GM12873 (cell line): ENCODE results near the gene SLC9C2.

Experiments
- CTCF ChIP-seq: IDR thresholded peaks from 2 replicates; pipeline ENCODE4 v1.5.1; 2012; ENCODE audit warnings: low read depth, mild to moderate bottlenecking, moderate library complexity, low read length, control low read depth; ENCODE audit not compliant: insufficient read depth; ENCODE audit errors: missing control alignments

Gene SLC9C2

GRCh38 chr1:173562813-173563212 is 40.1 kb downstream of the SLC9C2 start:
- no peak for TF ChIP-seq CTCF

- TF ChIP-seq CTCF = no peak
Observed at GRCh38 chr1:173561263-173561662, 41.6 kb downstream of the SLC9C2 start.

- TF ChIP-seq CTCF = no peak
Observed at GRCh38 chr1:173560285-173560880, 42.5 kb downstream of the SLC9C2 start.

GRCh38 chr1:173555651-173556305 is 47.1 kb downstream of the SLC9C2 start:
- TF ChIP-seq CTCF = no peak

GRCh38 chr1:173554541-173555250 is 48.2 kb downstream of the SLC9C2 start:
- TF ChIP-seq CTCF = no peak

- no peak for TF ChIP-seq CTCF
Observed at GRCh38 chr1:173554089-173554488, 48.8 kb downstream of the SLC9C2 start.

GRCh38 chr1:173553312-173553711 is 49.6 kb downstream of the SLC9C2 start:
- TF ChIP-seq CTCF = no peak
